ENCODE data around the gene PLCL2.

The PLCL2 gene

DNA sequence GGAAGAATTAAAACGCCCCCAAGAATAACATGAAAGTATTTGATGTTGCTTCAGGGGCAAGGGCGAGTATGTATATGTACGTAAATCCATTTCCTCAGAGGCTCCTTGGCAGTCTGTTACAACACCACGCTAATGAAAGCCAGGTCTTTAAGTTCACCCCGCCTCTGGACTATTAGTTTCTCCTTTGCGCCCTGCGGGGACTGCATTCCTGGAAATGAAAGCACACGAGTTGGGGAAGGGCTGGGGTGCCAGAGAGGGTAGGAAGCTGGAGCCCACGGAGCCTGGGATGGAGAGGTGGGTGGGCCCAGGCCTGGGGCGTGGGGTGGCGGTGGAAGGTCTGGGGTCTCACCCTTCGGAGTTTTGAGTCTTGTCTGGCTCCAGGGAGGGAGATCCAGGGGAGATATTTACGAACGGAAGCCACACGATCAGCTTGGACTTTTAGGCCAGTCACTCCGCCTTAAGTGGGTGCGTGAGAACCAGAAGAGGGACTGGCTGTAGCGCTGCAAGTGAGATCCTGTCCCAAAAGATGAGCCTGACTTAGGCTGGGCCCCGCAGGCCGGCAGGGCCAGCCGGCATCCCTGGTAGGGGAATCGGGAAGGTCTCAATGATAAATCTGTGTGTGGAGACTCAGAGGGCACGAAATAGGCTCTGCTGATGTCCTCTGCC, 1.6 kb upstream of the PLCL2 start:
- H3K4me1 Mint-ChIP-seq: peaks cover 31% of the 10 kb centered on the region
- H3K27me3 Mint-ChIP-seq: no peaks in the 10 kb centered on the region
- peak overlapping the region; percentile 79 for H3K27ac Mint-ChIP-seq
- H3K4me3 Mint-ChIP-seq: peak overlapping the region; percentile 82
- H3K36me3 Mint-ChIP-seq: peaks cover 1% of the 10 kb centered on the region
- H3K9me3 Mint-ChIP-seq: no peaks in the 10 kb centered on the region

DNA sequence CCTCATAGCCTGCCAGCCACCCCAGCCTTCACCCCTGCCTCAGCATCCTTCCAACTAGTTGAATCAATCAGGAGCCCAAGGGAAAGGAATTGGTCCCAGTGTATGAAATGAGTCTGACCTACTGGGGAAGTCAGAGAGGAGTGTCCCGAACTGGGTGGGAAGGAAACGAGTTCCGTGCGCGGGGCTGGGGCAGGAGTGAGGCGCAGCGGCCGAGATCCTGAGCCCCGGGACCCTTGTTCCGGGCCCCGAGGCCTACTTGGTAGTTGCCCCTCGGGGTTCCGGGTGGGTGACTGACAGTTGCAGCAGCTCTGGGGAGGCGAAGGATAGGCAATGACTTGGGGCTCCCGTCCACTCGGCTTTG, 1.1 kb upstream of the PLCL2 start:
- Mint-ChIP-seq H3K4me1 (peaks cover 35% of the 10 kb centered on the region), H3K9me3 (no peaks in the 10 kb centered on the region), H3K27ac (peak overlapping the region; percentile 79), H3K27me3 (no peaks in the 10 kb centered on the region), H3K36me3 (no peaks in the 10 kb centered on the region), H3K4me3 (peak overlapping the region; percentile 82)

DNA sequence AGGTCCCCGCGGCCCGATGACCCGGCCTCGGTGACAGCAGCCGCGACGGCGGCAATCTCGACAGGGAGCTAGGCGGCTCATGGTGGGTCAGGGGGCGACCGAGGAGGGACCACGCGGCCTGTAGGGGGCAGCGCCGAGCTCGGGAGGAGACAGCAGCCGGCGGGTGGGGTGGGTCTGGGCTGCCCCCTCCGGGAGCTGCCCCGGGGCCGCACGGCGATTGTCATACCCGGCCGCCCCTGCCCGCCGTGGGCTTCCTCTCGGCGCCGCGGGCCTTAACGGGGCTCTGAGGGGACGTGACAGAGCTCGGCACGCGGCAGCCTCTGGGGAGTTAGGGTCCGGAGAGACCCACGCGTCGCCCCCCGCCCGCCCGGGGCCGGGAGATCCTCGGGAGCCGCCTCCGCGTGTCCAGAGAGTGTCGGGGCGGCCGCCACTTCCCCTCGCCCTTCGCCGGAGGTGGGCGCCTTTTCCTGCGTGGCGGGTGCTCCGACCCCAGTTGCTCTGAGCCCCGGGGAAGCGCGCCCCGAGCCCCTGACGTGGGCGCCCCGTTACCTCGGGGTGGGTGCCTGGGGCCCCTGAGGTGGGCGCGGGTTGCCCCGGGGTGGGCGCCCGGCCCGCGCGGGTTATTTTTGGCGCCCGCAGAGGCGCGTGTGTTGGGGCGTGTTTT, 539 bp upstream of the PLCL2 start:
- Mint-ChIP-seq H3K27me3 (no peaks in the 10 kb centered on the region), H3K4me1 (peaks cover 40% of the 10 kb centered on the region), H3K36me3 (no peaks in the 10 kb centered on the region), H3K9me3 (no peaks in the 10 kb centered on the region), H3K27ac (peak overlapping the region; percentile 96), H3K4me3 (peak overlapping the region; percentile 93)

DNA sequence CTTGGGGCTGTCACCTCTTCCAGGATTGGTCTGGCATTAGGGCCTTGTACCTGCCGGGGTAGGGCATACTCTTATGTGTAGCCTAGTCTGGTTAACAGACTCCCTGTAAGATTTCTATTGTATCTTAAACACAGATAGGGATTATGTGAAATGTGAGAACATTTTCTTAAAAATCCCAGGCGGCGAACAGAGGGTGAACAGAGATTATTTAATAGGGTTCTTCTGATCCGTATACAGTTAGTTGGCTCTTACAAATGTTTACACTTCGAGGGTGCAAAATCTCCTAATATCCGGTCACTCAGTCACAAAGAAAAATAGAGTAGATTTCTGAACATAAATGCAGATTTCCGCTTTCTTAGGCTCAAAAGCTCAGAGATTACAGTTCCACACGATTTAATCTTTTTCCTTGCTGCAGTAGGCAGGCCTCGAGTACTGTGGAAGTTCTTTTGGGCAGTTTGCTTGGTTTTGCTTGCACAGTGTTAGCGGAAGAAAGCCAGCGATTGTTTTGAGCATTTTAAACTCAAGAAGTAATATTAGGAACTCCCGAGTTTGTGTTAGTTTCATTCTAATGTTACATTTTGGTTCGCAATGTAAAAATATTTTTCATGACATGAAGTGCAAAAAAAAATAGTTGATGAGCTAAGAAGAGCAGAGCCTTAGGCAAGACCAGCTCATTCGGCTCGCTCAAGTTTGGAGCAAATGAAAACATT, 993 bp downstream of the PLCL2 start:
- Mint-ChIP-seq H3K27ac (peak overlapping the region; percentile 98), H3K36me3 (no peaks in the 10 kb centered on the region), H3K9me3 (no peaks in the 10 kb centered on the region), H3K4me3 (peak overlapping the region; percentile 96), H3K27me3 (no peaks in the 10 kb centered on the region), H3K4me1 (peaks cover 56% of the 10 kb centered on the region)

DNA sequence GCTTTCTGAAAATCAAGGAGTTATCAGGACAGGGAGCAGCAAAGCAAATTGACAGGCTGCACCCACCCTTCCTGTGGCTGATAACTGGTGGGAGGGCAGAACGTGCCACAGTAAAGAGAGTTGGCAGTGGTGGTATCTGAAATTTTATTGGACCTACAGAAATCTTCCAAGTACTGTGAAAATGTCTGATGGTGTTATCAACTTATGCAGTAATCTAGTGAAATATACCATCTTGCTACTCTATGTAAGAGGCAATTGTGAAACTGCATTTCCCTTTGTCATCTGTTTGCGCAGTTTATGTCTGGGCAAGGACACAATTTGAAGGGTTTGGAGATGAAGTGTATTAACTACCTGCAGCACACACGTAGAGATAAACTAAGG, 1.5 kb downstream of the PLCL2 start:
- Mint-ChIP-seq H3K27me3 (no peaks in the 10 kb centered on the region), H3K36me3 (no peaks in the 10 kb centered on the region), H3K9me3 (no peaks in the 10 kb centered on the region), H3K27ac (peak overlapping the region; percentile 98), H3K4me1 (peaks cover 61% of the 10 kb centered on the region), H3K4me3 (peak overlapping the region; percentile 96)

DNA sequence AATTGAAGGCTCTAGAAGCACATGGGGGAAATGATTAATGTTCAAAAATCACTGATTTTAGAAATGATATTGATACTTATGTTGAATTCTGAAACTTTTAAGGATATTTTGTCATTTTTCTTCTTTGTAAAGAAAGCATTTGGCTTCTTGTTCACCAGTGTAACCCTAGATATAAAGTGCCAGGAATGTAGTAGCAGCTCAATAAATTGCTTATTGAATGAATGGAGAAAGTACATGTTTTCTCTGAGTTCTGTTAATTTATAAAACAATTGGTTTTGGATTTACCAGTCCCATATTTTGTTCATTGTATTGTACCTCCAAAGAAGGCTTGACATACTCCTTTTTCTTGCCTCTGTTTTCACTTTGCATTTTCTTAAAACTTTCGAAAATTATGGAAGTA, 2.4 kb downstream of the PLCL2 start:
- no peaks in the 10 kb centered on the region for H3K27me3 Mint-ChIP-seq
- peaks cover 69% of the 10 kb centered on the region for H3K4me1 Mint-ChIP-seq
- peak overlapping the region; percentile 98 for H3K27ac Mint-ChIP-seq
- no peaks in the 10 kb centered on the region for H3K9me3 Mint-ChIP-seq
- no peaks in the 10 kb centered on the region for H3K36me3 Mint-ChIP-seq
- H3K4me3 Mint-ChIP-seq: peak overlapping the region; percentile 96

DNA sequence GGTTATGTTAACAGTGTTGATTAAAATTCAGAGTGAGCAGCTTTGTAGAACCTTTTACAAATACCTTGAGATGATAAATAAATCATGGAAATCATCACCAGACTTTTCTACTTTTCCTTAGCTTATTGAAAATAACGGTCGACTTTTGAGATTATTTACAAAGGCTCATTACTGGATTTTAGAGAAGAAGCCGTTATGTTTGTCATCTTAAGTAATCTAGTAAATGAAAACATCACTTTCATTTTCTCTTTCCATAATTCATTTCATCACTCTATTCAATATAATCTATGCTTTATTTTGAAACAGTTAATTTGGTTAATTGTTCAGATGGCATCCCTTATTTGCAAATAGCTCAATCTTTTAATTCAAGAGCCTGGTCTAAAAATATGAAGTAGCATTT, 3.6 kb downstream of the PLCL2 start:
- H3K36me3 Mint-ChIP-seq: no peaks in the 10 kb centered on the region
- H3K4me3 Mint-ChIP-seq: peak overlapping the region; percentile 96
- H3K27ac Mint-ChIP-seq: peak overlapping the region; percentile 98
- H3K9me3 Mint-ChIP-seq: no peaks in the 10 kb centered on the region
- H3K4me1 Mint-ChIP-seq: peaks cover 78% of the 10 kb centered on the region
- no peaks in the 10 kb centered on the region for H3K27me3 Mint-ChIP-seq

DNA sequence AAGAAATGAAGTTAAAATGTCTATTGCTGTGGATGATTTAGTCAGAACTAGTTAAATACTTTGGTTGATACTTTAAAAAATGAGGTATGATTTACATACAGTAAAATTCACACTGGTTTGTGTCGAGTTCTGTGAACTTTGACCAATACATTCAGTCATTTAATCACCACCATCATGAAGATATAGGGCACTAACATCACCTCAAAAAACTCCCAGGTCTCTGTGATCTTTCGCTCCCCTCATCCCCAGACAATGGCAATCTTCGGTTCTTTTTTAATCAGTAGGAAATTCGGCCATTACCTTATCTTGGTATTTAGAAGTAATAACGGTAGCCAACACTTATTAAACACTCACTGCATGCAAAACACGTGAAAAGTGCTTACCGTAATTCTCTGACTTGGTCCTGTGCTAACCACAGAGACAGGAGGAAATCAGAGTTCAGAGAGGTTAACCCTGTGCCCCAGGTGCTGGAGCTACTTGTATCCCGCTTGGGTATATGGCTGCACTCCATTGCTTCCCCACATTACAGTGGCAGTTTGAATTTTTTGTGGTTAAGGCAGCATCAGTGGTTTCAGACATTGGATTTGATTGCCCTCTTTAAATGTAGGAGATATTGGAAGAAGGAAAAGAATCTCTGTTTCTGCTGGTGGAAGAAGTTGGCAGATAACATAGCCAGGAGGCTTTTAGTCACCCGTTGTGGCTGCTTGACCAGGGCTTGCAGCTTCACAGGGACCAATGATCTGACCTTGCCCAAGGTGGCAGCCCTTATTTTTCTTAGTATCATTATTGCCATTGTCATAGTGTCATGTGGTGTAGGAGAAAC, 4.2 kb downstream of the PLCL2 start:
- no peaks in the 10 kb centered on the region for H3K36me3 Mint-ChIP-seq
- peak overlapping the region; percentile 98 for H3K27ac Mint-ChIP-seq
- no peaks in the 10 kb centered on the region for H3K27me3 Mint-ChIP-seq
- peaks cover 77% of the 10 kb centered on the region for H3K4me1 Mint-ChIP-seq
- peak overlapping the region; percentile 96 for H3K4me3 Mint-ChIP-seq
- no peaks in the 10 kb centered on the region for H3K9me3 Mint-ChIP-seq

DNA sequence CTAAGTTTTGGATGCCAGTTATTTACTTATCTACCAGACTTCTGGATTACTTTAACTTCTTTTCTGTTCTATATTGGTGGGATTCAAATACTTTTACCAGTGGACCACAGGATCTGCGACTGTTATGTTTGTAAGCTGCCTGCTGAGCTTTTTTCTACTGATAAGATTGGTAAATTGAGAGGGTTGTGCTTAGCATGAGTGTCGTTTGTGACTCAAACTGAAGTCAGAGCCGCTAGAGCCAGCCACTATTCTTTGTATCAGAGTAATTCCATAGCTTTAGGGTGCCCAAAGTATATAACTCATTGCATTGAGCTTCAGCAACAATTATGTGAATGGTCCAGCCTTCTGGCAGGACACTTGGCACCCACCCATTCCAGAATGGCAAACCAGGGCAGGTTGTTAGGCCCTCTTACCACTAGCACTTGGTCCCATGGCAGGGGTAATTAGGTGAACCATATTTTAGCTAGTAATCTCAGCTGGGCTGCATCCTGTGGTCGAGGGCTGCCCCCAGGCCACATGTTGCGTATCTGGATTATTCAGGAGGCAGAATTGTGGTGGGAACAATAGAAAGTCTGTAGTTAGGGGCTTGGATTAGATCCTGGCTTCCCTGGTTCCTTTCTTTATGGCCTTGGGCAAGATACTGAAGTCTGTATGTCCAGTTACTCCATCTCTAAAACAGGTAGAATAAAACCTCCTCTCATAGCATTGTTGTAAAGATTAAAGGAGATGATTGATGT, 6.0 kb downstream of the PLCL2 start:
- peaks cover 90% of the 10 kb centered on the region for H3K4me1 Mint-ChIP-seq
- H3K36me3 Mint-ChIP-seq: peaks cover 2% of the 10 kb centered on the region
- peak overlapping the region; percentile 79 for H3K27ac Mint-ChIP-seq
- H3K9me3 Mint-ChIP-seq: no peaks in the 10 kb centered on the region
- H3K27me3 Mint-ChIP-seq: no peaks in the 10 kb centered on the region
- peak overlapping the region; percentile 96 for H3K4me3 Mint-ChIP-seq

DNA sequence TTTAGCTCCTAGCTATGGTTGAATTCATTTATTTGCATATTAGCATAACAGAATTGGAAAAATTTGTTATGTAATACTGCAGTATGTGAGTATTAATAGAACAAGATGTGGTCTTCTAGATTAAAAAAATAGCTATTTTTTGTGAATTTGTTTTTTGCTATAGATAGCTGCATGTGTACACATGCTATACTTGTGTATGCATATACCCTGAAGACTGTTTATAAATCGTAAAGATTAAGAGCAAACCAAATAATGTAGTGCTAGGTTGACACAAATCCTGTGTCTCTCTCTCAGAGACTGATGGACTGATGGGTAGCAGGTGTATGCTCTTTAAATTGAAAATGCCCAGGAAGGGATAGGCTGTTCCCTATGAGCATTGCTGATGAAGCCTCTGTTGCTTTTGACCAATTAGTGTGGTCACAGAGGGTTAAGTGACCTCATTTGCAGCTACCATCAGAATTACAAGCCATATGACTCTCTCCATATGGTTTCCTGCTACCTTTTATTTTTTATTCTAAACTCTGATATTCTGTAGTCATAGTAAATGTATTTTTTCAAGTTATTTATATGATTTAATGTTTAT, 9.0 kb downstream of the PLCL2 start:
- Mint-ChIP-seq H3K36me3 (peaks cover 4% of the 10 kb centered on the region), H3K27ac (no peak overlapping the region), H3K9me3 (no peaks in the 10 kb centered on the region), H3K4me3 (no peak overlapping the region), H3K4me1 (peaks cover 92% of the 10 kb centered on the region), H3K27me3 (no peaks in the 10 kb centered on the region)

DNA sequence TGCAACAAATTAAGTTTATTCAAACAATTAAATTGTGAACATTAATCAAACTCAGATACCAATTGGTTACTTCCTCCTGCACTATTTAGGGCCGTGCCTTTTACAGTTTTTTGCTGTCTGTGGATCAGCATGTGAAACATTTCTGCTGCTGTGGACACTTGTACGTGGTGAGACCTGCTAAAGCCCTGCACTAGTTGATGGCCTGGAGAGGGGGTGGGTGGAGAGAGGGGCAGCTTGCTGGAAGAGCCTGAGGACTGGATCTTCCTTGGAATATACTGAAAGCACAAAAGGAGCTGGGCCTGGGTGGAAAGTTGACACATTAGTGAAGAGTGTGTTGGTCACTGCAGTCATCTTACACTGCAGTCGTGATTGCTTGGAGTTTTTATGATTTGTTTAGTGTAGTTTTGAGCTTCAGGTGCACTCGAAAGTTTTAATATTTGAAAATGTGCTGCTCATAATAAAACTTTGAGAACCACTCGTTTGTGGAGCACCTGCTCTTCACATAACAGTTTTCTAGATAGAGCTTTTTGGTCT, 11.4 kb downstream of the PLCL2 start:
- Mint-ChIP-seq H3K4me3 (peak overlapping the region; percentile 38), H3K4me1 (peaks cover 92% of the 10 kb centered on the region), H3K27me3 (no peaks in the 10 kb centered on the region), H3K36me3 (peaks cover 4% of the 10 kb centered on the region), H3K27ac (peak overlapping the region; percentile 93), H3K9me3 (no peaks in the 10 kb centered on the region)

DNA sequence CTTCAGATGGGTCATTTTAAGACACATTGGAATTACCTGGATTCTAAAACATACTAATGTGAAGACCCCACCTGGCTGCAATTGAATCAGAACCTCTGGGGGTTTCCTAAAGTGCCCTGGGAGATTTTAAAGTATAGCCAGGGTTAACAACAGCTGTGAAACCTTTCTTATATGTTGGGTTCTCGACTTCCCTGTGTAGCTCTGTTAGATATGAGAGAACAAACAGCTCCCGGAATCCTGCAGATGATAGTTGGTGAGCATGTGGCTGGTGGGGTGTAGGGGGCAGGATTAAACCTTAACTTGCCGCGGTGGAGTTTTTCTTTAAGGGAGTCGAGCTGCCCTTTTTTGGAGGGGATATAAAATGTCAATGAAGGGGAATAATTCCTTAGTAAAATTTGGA, 12.1 kb downstream of the PLCL2 start:
- Mint-ChIP-seq H3K4me1 (peaks cover 92% of the 10 kb centered on the region), H3K27ac (peak overlapping the region; percentile 93), H3K27me3 (no peaks in the 10 kb centered on the region), H3K9me3 (no peaks in the 10 kb centered on the region), H3K4me3 (peak overlapping the region; percentile 38), H3K36me3 (peaks cover 4% of the 10 kb centered on the region)

DNA sequence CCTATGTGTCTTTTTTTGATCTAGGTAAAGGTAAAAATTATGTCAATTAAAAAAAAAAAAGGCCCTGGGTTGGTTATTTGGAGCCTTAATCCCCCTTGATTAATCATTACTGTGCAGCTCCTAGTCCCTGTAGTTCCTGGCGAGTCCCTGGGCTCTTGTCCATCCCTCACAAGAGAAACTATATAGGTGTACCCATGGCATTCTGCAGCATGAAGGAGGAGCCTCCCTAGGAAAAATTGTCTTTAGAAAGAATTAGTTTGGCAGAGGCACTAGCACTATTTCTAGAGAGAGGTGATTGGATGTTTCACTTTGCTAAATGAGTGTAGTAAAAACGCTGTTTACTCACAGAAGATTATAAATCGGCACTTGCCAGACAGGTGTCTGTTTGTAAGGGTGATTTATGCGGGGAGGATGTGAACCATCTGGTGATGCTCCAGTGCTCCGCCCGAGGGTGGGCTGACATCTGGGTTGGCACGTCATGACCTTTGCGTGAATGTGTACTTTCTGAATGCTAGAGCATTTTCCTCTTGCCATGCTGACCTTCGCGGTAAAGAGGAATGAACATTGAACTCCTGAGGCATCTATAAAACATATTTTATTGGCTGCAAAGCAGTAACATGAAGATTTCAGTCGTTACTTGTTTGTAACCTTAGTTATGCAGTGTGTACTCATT, 12.6 kb downstream of the PLCL2 start:
- Mint-ChIP-seq H3K27ac (peak overlapping the region; percentile 93), H3K4me1 (peaks cover 92% of the 10 kb centered on the region), H3K36me3 (peaks cover 4% of the 10 kb centered on the region), H3K27me3 (no peaks in the 10 kb centered on the region), H3K4me3 (peak overlapping the region; percentile 69), H3K9me3 (no peaks in the 10 kb centered on the region)
